ENCODE data around the gene YBX3.

- TF ChIP-seq POLR2A (IDR thresholded peaks at IDR 0.05) (no peak), CTCF (IDR thresholded peaks at IDR 0.05) (no peak)
Observed at GRCh38 chr12:10722905-10723746, at the start of gene YBX3.

Data from testis (tissue), 2 donors.